ENCODE measurements around the gene RASEF.

- TF ChIP-seq CTCF (conservative IDR thresholded peaks at IDR 0.05; ENCODE audit: low read length) (no peak), EZH2phosphoT487 (IDR thresholded peaks at IDR 0.05; ENCODE audit: borderline replicate concordance) (no peak)
Observed at GRCh38 chr9:82975176-82975575, 87.8 kb downstream of the RASEF start.

All from Loucy (cell line).